NCI-H1694 treated with DMSO at 0.1 percent for 48 hours (cell line): ENCODE results near the gene PHB1.

Experiments used
- DNase-seq: peaks from one replicate; lab custom pipeline; 2025; lab: John Stamatoyannopoulos, UW

PHB1 gene

GRCh38 chr17:49414622-49415350 lies at the start of gene PHB1:
PHB1 (minus strand) TSS chr17:49414882; CDS start chr17:49413264, 1,618 bp downstream.
- peak; percentile 99 for DNase-seq

GRCh38 chr17:49464049-49464448 lies 49.4 kb upstream of the PHB1 start:
- no peak for DNase-seq

GRCh38 chr17:49461580-49461979 lies 46.9 kb upstream of the PHB1 start:
- DNase-seq, result no peak

GRCh38 chr17:49460401-49460800 lies 45.7 kb upstream of the PHB1 start:
- DNase-seq, result no peak

- no peak for DNase-seq
Observed at GRCh38 chr17:49459401-49459984, 44.8 kb upstream of the PHB1 start.

- DNase-seq, result no peak
Observed at GRCh38 chr17:49457564-49458535, 43.2 kb upstream of the PHB1 start.

- no peak for DNase-seq
Observed at GRCh38 chr17:49456183-49456965, 41.7 kb upstream of the PHB1 start.

GRCh38 chr17:49455272-49455861 lies 40.7 kb upstream of the PHB1 start:
- DNase-seq, result no peak

- DNase-seq, result no peak
Observed at GRCh38 chr17:49454050-49454449, 39.4 kb upstream of the PHB1 start.

- no peak for DNase-seq
Observed at GRCh38 chr17:49452661-49453060, 38.0 kb upstream of the PHB1 start.

GRCh38 chr17:49452201-49452600 lies 37.5 kb upstream of the PHB1 start:
- DNase-seq, result no peak

- DNase-seq, result no peak
Observed at GRCh38 chr17:49450735-49451134, 36.1 kb upstream of the PHB1 start.

- DNase-seq, result no peak
Observed at GRCh38 chr17:49450181-49450580, 35.5 kb upstream of the PHB1 start.

- DNase-seq, result no peak
Observed at GRCh38 chr17:49447628-49448302, 33.1 kb upstream of the PHB1 start.

- DNase-seq, result no peak
Observed at GRCh38 chr17:49445591-49445990, 30.9 kb upstream of the PHB1 start.

GRCh38 chr17:49444384-49444783 lies 29.7 kb upstream of the PHB1 start:
- DNase-seq, result no peak

- no peak for DNase-seq
Observed at GRCh38 chr17:49443862-49444261, 29.2 kb upstream of the PHB1 start.

GRCh38 chr17:49442041-49442440 lies 27.4 kb upstream of the PHB1 start:
- peak; percentile 18 for DNase-seq

GRCh38 chr17:49441578-49441977 lies 26.9 kb upstream of the PHB1 start:
- DNase-seq, result no peak

- no peak for DNase-seq
Observed at GRCh38 chr17:49440581-49440980, 25.9 kb upstream of the PHB1 start.
